Measurements from ENCODE around the gene PPARG.

Gene PPARG

GRCh38 chr3:12312010-12312409 is 23.1 kb downstream of the PPARG start:
- no peak for DNase-seq (ENCODE audit: low read depth)

- DNase-seq (ENCODE audit: low read depth) = no peak
Observed at GRCh38 chr3:12313519-12313918, 24.6 kb downstream of the PPARG start.

DNA sequence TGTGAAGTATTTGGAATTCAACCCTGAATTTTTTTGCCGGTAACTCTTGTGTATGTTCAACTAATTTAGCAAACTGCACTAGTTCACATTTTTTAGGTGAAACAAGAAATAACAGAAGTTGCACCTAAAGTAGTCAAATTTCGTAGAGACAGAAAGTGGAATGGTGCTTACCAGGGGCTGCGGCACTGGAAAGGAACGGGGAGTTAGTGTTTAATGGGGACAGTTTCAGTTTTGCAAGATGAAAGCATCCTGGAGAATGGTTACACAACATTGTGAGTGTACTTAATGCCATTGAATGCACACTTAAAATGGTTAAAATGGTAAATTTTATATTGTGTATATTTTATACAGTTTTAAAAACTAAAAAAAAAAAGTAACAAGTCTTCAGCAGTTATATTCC is 27.4 kb downstream of the PPARG start:
- no peak for DNase-seq (ENCODE audit: low read depth)

- DNase-seq (ENCODE audit: low read depth) = no peak
Observed at GRCh38 chr3:12316729-12317351, 28.0 kb downstream of the PPARG start.

DNA sequence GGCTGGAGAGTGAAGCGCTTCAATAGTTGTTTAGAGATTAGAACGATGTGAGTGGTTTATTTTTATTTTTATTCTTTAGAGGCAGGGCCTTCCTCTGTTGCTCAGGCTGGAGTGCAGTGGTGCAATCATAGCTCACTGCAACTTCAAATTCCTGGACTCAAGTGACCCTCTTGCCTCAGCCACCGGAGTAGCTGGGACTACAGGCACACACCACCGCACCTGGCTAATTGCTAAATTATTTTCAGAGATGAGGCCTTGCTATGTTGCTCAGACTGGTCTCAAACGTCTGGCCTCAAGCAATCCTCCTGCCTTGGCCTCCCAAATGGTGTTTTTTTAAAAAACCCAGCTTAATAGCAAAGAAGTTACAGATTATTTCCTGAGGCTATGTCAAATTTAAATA is 29.0 kb downstream of the PPARG start:
- no peak for DNase-seq (ENCODE audit: low read depth)

GRCh38 chr3:12318758-12319621 is 30.1 kb downstream of the PPARG start:
- DNase-seq (ENCODE audit: low read depth) = no peak

DNA sequence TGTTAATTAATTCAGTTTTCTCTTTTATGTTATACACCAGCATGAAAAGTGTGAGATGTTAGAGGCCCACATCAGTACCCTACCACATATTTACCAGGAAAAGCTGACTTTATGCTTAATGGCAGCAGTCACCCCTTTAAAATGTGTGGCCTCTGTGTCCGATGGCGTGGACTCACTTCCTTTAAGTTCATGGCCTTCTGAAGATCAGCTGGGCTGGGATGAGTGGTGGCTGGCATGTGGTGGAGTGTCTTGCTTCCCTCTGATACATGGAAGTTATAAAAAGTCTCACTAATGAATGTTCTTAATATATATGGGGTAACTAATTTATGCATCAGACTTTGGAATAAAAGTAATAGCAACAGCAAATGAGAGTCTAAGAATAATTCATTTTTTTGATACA is 32.1 kb downstream of the PPARG start:
- DNase-seq (ENCODE audit: low read depth) = no peak

DNA sequence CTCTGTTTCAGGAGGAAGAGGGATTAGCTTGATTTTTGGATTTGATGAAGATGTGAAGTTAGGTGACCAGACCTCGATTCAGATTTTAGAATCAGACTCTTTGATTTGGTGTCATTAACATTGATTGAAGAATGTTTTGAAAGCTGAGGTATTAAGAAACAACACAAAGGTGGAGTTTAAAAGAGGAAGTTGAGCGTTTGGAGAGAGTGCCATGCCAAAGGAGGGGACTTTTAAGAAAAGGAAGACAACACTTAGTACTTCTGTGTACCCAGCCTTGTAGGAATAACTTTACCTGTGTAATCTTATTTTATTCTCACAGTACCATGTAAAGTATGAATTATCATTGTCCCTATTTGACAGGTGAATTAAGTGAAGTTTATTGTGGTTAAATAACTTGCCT is 34.4 kb downstream of the PPARG start:
- no peak for DNase-seq (ENCODE audit: low read depth)

DNA sequence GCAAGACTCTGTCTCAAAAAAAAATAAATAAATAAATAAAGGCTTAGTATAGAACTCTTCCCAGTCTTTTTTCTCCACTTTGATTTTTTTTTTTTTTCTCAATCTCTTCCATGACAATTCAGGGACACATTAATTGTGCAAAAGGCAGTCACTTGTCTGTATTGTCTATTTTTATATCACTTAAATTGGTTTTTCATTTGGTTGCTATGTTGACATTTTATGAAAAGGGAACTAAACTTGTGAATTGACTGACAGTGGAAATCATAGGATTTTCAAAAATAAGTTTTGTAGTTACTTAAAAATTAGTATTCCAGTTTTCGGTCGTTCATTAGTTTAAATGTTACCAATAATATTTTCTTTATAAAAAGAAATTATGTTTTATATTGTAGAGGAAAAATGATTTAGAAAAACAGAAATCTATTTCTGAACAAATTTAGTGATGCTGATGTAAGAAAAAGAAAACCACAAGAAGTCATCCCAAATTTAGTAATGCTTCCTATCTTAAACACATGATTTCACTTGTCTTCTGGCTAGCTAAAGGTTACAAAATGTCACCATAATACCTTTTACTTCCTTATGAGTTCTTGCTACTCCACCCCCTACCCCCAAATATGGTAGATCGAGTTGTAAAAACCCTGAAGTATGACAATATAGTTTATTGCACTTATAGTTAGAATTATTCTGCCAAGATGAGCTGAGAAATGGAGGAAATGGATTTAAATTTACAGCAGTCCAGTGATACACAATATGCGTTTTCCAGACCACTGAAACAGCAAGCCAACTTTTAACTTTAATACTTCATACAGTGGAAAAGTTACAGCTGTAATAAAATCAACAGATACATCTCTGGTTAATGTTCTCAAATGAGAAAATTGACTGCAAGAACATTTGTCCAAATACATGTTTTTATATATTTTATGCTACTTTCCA is 37.0 kb downstream of the PPARG start:
- DNase-seq (ENCODE audit: low read depth) = no peak

DNA sequence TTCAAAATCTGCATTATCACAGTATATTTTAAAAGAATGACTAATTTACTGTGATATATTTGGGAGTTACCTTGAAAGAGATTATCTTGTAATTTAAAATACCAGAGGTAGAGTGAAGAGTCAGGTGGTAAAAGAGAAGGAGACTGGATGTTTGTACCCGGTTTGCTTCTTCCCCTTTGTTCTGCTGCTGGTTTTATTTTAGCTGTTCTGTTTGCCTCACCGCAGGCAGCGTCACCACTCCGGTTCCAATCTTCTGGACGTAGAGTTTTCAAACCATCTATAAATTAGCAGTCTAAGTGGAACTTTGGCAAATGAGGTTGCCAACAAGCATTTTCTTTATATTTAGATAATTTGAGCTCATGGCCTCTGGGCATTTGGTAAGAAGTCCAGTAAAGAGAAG is 38.2 kb downstream of the PPARG start:
- DNase-seq (ENCODE audit: low read depth) = no peak

DNA sequence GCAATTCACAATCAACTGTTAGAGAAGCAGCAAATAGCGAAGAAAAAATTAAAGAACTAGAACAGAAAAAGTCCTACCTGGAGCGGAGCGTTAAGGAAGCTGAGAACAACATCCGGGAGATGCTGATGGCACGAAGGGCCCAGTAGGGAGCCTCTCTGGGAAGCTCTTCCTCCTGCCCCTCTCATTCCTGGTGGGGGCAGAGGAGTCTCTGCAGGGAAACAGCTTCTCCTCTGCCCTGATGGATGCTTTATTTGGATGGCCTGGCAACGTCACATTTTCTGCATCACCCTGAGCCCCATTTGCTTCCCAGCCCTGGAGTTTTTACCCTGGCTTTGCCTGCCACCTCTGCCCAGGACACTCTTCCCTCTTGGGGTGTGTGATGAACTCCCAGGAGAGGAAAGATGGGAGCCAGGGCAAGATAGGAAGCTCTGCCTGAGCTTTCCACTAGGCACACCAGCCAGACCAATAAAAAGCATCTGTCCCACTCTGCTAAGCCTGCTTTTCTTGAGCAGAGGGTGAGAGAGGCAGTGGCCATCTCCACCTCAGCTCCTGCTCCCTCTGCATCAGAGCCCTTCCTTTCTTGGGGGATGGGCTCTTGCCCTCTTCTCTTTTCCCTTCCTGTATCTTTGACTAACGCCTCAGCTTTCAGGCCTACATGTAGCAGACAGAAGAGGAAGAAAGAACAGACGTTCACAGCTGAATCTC is 39.4 kb downstream of the PPARG start:
- no peak for DNase-seq (ENCODE audit: low read depth)

GRCh38 chr3:12328837-12329462 is 40.1 kb downstream of the PPARG start:
- DNase-seq (ENCODE audit: low read depth) = no peak

DNA sequence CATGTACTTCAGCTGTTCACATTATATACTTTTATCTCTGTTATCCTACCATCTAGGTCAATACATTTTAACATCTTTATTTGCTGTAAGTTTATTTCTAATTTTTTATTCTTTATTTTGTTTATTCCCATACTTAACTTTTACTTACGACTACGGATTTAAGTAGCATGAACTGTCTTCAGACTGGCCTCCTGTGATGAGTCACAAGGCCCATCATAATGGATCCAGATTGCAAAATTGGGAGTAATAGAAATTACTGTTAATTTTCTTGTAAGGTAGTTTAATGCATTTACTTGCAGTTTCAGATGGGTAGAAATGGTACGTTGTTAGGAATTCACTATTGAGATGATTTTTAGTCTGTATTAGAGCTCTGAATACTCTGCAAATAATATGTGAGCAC is 45.9 kb downstream of the PPARG start:
- no peak for DNase-seq (ENCODE audit: low read depth)

DNA sequence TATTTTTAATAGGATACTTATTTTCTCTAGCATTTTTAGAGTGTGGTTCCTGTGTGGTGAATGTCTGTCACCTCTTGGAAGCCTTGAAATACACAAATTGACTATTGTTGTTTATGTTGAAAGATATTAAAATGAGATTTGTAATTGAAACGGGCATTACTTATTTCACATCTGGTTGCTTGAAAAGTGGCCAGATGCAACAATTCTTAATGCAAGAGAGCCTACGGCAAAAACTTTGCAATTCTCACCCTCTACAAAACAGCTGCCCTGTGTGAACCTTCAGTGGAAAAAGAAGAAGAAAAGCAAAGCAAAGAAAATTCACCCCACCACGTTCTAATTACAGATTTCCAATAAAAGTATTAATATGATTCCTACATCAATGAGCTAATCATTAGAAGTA is 46.6 kb downstream of the PPARG start:
- DNase-seq (ENCODE audit: low read depth) = no peak

DNA sequence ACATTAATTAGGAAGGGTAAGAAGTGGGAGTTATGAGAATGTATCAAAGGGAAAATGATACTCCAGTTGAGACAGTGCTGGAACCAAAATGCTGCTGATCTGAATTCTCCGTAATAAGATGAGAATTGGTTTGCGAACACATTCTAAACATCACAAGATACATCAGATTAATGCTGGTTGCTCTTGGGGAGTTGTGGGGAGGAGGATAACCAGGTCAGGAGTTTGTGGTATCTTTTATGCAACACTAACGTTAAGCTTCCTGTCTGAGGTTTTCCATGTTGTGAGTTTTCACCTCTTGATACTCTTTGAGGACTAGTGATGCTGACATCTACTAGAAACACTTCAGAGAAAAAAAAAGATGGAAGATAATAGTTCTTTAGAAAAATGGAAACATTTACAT is 47.2 kb downstream of the PPARG start:
- DNase-seq (ENCODE audit: low read depth) = peak; percentile 58

DNA sequence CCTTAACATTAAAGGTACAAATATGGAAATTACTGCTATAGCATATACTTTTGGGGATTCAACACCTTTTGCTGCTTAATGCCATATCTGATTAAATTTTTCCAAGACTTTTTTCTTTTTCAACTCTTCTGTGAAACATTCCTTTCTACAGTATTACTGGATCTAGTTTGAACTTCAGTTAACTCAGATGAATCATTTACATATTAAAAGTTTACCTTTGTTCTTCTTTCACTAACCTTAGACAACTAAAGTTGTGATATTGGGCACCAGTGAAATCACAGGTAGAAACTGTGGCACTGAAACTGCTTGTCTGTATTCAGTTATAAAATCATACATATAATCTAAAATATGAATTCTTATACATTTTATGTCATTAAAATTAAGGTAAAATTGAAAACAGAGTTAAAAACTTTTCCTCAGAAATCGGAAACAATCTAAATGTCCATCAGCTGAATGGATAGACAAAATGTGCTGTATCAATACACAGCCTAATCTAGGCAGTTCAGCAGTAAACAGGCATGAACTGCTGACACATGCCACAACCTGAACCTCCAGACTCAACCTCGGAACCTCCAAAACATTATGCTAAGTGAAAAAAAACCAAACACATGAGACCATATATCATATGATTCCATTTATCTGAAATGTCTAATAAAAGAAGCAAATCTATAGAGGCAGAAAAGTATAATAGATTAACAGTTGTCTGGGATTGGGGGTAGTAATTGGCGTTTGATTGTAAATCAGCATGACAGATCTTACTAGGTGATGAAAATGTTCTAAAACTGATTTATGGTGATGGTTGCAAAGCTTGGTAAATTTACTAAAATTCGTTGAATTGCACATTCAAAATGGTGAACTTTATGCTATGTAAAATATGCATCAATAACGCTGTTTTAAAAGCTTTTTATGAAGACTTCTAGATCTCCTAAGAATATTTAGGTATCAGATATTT is 50.0 kb downstream of the PPARG start:
- no peak for DNase-seq (ENCODE audit: low read depth)

GRCh38 chr3:12339701-12340480 is 51.0 kb downstream of the PPARG start:
- no peak for DNase-seq (ENCODE audit: low read depth)

DNA sequence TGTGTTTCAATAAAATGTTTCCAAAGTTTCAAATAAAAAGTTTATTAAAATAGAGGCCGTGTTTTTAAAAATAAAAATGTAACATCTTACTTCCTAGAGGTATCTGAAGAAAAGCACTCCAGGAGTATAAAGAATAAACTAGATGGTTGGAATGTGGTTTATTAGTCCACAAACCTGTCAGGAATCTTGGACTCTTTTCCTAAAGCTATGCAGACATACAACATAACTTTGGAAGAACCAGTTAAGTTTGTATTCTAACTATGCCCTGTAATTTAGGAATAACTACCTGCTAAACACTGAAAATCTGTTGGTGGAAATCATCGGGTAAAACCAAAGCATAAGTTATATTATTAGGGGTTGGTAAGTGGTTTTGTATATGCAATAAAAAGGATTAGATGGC is 51.6 kb downstream of the PPARG start:
- DNase-seq (ENCODE audit: low read depth) = no peak

- no peak for DNase-seq (ENCODE audit: low read depth)
Observed at GRCh38 chr3:12342151-12342550, 53.3 kb downstream of the PPARG start.

All from non-pigmented ciliary epithelial cell (primary cell).